Renal pelvis (tissue), 4 donors: ENCODE results near the gene BRPF3. TPM values are rescaled to one million over a fixed set of nuclear protein-coding genes. Genes with fewer than 3 reads are reported as not detected.
"Not testable (repeated sequence)": the region's sequence is repeated elsewhere in the genome, so short reads cannot be mapped to it uniquely, and the experiment has no call there.

Source experiments
- DNase-seq: peaks from one replicate; pipeline ENCODE4 v3.0.0-alpha.2; 2013
- polyA plus RNA-seq, 3 donors: library from polyadenylated mRNA; unstranded; fragments of 120-200 nt; gene quantifications; one replicate each; pipeline ENCODE4 v1.2.1, GENCODE V29; 2013; ENCODE audit not compliant: insufficient read length in 3 of 3

BRPF3 gene
- polyA plus RNA-seq, 3 donors, result 47.9 to 60.0 (median 57.8) TPM

DNA sequence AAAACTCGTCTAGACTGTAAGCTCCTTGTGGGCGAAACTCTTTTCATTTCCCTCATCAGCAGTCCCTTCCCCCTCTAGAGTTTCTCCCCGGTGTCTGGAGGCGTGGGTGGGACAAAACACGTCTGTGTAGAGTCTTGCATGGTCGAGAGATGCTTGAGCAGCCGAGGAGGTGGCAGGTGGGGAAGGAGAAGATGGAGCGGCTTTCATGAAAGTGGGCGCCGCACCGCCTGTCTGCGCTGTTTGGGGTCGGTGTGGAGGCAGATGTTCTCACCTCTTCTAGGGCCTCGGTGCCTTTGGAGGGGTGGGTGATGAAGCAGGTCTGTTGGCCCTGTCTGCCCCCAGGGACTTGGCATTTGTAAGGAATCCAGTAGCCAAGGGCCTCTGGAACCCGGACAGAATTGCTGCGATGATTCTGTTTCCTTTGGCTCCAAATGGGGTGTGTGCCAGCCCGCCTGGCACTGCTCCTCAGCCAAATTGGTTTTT lies 1.2 kb downstream of the BRPF3 start:
- DNase-seq, result no peak

GRCh38 chr6:36198986-36199385 lies 2.4 kb downstream of the BRPF3 start:
- DNase-seq, result no peak

- DNase-seq, result no peak
These were observed 3.8 kb downstream of the BRPF3 start for GRCh38 chr6:36200154-36200891.

DNA sequence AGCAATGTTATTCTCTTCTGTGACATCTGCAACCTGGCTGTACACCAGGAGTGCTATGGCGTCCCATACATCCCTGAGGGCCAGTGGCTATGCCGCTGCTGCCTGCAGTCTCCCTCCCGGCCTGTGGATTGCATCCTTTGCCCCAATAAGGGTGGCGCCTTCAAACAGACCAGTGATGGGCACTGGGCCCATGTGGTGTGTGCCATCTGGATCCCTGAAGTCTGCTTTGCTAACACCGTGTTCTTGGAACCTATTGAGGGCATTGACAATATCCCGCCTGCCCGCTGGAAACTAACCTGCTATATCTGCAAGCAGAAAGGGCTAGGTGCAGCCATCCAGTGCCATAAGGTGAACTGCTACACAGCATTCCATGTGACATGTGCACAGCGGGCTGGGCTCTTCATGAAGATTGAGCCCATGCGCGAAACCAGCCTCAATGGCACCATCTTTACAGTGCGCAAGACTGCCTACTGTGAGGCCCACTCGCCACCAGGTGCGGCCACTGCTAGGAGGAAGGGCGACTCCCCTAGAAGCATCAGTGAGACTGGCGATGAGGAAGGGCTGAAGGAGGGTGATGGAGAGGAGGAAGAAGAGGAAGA lies 4.6 kb downstream of the BRPF3 start:
- no peak for DNase-seq

- DNase-seq, result no peak
These were observed 5.1 kb downstream of the BRPF3 start for GRCh38 chr6:36201612-36202011.

DNA sequence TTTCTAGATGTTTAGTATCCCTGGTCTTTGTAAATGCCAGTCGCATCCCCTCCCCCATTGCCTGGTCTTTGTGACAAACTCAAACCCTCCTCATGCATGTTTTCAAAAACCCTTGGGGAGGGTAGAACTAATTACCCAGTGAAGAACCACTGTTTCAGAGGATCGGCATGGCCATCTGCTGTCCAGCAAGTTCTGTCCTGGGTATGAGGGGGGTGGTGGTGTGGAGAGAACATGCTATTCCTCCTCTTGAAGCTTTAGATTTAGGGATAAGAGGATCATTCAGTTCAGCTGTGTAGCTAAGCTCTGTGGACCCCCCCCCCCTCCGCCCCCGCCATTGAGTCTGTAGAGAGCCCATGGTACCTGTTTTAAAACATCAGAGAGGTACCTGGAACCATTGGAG lies 5.6 kb downstream of the BRPF3 start:
- DNase-seq, result no peak

- no peak for DNase-seq
These were observed 7.7 kb downstream of the BRPF3 start for GRCh38 chr6:36204068-36204753.

GRCh38 chr6:36207155-36207554 lies 10.6 kb downstream of the BRPF3 start:
- DNase-seq, result no peak

DNA sequence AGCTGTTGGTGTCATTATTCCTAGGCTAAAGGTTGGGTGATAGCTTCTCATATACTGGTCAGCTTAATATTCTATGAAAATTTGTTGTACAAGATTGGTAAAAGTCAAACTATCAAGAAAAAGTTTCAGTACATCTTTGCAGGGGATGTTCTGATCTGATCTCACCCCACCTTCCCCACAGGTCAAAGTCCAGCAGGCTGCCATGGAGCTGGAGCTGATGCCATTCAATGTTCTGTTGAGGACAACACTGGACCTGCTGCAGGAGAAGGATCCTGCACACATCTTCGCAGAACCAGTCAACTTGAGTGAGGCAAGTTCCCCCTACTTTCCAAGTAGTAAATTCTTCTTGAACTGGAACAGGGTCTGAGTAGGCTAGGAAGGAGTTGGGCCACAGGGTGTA lies 13.1 kb downstream of the BRPF3 start:
- DNase-seq, result no peak

GRCh38 chr6:36210182-36210581 lies 13.6 kb downstream of the BRPF3 start:
- DNase-seq, result no peak

- no peak for DNase-seq
These were observed 14.5 kb downstream of the BRPF3 start for GRCh38 chr6:36210886-36211595.

DNA sequence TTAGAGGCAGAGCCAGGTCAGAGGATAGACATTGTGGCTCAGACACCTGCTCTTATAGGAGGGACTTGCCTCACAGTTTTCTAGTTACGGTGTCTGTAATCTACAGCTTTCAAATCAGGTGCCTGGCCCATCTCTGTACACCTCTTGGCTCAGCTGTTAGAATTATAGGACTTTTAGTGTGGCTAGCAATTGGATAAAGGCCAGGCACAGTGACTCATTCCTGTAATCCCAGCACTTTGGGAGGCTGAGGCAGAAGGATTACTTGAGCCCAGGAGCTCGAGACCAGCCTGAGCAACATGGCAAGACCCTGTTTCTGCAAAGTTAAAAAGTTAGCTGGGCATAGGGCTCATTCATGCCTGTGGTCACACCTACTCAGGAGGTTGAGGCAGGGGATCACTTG lies 20.0 kb downstream of the BRPF3 start:
- no peak for DNase-seq

DNA sequence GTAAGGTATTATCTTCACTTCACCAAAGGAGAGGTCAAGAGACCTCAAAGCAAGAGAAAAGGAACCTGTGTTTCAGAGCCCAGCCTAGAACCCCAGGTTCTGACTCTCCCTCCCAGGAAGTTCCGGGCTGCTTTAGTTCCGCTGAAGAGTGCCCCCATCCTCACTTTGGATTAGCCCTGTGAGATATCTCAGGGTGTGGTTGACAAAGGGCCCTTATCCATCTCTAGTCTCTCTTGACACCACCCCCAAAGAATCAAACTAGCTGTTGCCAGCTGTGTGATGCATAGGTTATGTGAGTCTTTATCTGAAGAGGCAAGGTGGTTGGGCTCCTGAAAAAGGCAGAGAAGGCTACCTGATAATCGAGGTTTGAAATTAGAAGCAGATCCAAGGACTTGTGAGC lies 20.6 kb downstream of the BRPF3 start:
- no peak for DNase-seq

DNA sequence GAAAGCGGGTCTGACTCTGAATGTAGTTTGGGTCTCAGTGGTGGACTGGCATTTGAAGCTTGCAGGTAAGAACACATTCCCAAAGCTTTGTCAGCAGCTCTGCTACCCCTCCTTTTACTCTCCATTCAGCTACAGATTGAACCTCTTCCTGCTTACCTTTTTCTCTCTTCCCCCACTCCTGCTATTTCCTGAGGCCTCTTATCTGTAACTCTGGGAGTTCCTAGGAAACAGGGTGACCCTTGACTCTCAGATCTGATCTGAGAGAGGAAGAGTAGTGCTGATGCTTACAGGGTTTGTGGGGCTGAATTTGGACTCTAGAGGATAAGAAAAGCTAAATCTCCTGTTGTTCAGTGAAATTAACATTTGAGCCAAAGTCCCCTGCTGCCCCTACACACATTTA lies 21.4 kb downstream of the BRPF3 start:
- DNase-seq, result no peak

DNA sequence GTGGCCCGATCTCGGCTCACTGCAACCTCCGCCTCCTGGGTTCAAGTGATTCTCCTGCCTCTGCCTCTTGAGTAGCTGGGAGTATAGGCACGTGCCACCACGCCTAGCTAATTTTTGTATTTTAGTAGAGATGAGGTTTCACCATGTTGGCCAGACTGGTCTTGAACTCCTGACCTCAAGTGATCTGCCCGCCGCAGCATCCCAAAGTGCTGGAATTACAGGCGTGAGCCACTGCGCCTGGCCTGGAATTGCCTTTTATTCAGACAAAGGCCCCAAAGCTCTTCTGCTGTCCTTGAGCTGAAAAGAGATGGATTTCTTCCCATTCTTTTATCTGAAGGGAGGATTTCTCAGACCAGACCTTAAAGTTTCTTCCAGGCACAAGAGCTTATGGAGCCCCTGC lies 22.0 kb downstream of the BRPF3 start:
- DNase-seq, result not testable (repeated sequence)

DNA sequence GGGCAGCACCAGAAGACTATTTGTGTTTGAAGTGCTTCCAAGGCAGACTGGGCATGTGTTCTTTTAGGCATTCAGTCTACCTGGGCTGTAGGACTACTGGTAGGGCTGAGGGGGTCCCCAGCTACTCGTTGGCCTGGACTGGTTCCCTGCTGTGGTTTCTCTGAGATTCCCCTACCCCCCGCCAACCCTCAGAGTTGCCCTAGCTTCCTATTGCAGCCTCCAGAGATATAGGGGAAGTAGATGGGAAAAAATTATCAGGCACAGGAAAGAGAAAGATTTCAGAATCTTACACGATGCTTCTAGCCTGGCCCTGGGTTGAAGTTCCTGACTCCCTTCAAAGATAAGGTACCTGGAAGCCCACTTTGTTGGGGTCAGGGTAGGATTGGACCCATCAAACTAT lies 22.5 kb downstream of the BRPF3 start:
- no peak for DNase-seq

- no peak for DNase-seq
These were observed 23.7 kb downstream of the BRPF3 start for GRCh38 chr6:36220226-36220625.

DNA sequence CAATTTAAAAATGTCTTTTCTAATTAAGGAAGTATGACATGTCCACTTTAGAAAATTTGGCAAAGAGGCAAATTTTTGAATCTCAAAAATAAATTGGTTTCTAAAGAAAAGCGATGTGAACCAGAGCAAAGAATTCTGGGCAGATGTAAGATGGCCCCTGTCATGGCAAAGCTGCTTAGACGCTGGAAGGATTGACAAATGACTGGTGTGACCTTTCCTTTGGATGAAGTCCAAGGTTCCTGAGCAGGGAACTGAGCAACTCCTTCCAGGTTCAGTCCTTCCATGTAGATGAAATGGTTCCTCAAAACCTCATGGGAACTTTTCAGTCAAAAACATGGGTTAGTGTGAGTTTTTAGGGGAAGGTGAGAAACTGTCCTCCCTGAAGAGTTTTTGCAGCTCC lies 25.1 kb downstream of the BRPF3 start:
- no peak for DNase-seq

GRCh38 chr6:36222924-36223323 lies 26.4 kb downstream of the BRPF3 start:
- no peak for DNase-seq

DNA sequence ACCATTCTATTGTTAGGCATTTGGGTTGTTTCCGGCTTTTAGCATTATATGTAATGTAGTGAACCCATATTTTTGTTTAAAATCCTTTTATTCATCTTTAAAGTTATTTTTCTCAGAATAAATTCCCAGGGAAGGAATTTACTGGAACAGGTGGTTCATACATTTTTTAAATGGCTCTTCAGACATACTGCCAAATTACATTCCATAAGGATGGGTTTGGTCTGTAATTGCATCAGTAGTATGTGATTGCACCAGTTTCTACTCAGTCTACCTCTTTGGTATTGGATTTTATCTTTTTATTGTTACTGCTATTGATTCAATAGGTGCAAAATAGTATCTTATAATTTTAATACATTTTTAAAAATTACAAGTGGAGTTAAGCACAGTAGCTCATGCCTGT lies 27.2 kb downstream of the BRPF3 start:
- no peak for DNase-seq

GRCh38 chr6:36224918-36225461 lies 28.4 kb downstream of the BRPF3 start:
- DNase-seq, result no peak

DNA sequence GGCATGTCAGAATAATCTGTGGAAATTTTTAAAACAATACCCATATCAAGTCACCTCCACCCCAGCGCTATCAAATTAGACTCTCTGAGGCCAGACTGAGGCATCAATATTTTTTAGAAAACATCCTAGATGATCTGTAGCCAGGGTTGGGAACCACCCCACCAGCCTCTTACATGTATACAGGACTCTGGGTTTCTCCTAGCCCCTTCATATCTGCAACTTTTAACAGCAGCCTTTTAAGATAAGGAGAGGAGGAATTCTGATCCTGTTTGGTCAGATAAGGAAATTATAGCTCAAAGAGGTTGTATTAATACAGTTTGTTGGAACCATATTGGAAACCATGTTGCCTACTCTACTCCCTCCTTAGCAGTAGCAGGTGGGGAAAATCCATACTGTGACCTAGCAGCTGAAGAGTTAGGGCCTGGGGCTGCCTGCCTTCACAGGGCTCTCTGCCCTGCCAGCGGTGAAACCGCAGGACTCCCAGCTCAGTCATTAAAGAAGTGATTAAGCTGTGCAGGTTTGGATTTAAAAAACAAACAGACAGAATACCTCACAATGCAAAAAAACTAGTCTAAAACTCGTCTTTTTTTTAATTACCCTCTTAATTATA lies 30.0 kb downstream of the BRPF3 start:
- no peak for DNase-seq
